B cell (primary cell): ENCODE results near the gene KLRB1. TPM values are rescaled to one million over a fixed set of nuclear protein-coding genes. Genes with fewer than 3 reads are reported as not detected.
"Not testable (repeated sequence)": the region's sequence is repeated elsewhere in the genome, so short reads cannot be mapped to it uniquely, and the experiment has no call there.

Experiments used
- ATAC-seq: fragments of 200-7000 bp; cut with Tn5 transposase; one replicate; pipeline ENCODE4 v1.10.0; 2021; ENCODE audit warnings: low read depth, mild to moderate bottlenecking, moderate number of reproducible peaks, moderate library complexity
- CTCF ChIA-PET: fragments of 350-600 bp; sonication (Branson Sonifier 250); formaldehyde crosslinking; loops from one replicate; lab custom pipeline; 2021; ENCODE audit warnings: antibody characterized with exemption, inconsistent platforms; lab: Charles Lee
- POLR2A ChIA-PET: fragments of 350-600 bp; sonication (Branson Sonifier 250); formaldehyde crosslinking; loops from one replicate; lab custom pipeline; 2021; ENCODE audit warnings: antibody characterized with exemption; lab: Charles Lee
- DNase-seq: peaks from one replicate; pipeline ENCODE4 v3.0.0; 2013
- H2AFZ ChIP-seq: 2 replicates; pipeline ENCODE4 v1.6.1; 2012; ENCODE audit warnings: mild to moderate bottlenecking, low read depth, low read length; ENCODE audit not compliant: insufficient read depth, poor library complexity, severe bottlenecking
- H3K27ac ChIP-seq, 2 donors: 1 replicate in 1 of 2; 2 replicates in 1 of 2; pipeline ENCODE4 v1.5.1; 2012 to 2013; ENCODE audit warnings: low read length in 2 of 2, mild to moderate bottlenecking in 2 of 2, moderate library complexity in 1 of 2
- H3K27me3 ChIP-seq, 4 experiments: fragments of 200-600 bp in 1 of 4; sonication (generic) in 1 of 4; replicated peaks in 1 of 4; 1 replicate in 2 of 4; 2 replicates in 2 of 4; pipeline versions ENCODE4 v1.6.1 to v1.7.0; 2013 to 2016; ENCODE audit warnings: low read length in 3 of 4, mild to moderate bottlenecking in 2 of 4, mixed read lengths in 1 of 4, moderate library complexity in 1 of 4; ENCODE audit not compliant: insufficient read depth in 4 of 4, control insufficient read depth in 3 of 4; ENCODE audit errors: control extremely low read depth in 1 of 4
- H3K36me3 ChIP-seq, 2 experiments: replicated peaks in 1 of 2; 1 replicate in 1 of 2; 2 replicates in 1 of 2; pipeline versions ENCODE4 v1.6.1 to v1.7.1; 2013; ENCODE audit warnings: low read length in 1 of 2; ENCODE audit not compliant: insufficient read depth in 2 of 2, control insufficient read depth in 1 of 2; ENCODE audit errors: control extremely low read depth in 1 of 2, extremely low read depth in 1 of 2
- H3K4me1 ChIP-seq, 2 donors: fragments of 200-600 bp in 1 of 2; sonication (generic) in 1 of 2; 1 replicate in 1 of 2; 2 replicates in 1 of 2; pipeline versions ENCODE4 v1.5.1 to v1.6.1; 2013 to 2017; ENCODE audit warnings: low read length in 2 of 2; ENCODE audit not compliant: control insufficient read depth in 2 of 2, insufficient read depth in 2 of 2
- H3K4me2 ChIP-seq: replicated peaks from 2 replicates; pipeline ENCODE3; 2012; ENCODE audit warnings: mild to moderate bottlenecking, low read depth, low read length; ENCODE audit not compliant: poor library complexity, severe bottlenecking
- H3K4me3 ChIP-seq, 5 experiments: fragments of 200-600 bp in 1 of 5; sonication (generic) in 1 of 5; 1 replicate in 3 of 5; 2 replicates in 2 of 5; pipeline versions ENCODE4 v1.5.1 to v1.7.0; 2011 to 2016; ENCODE audit warnings: low read length in 4 of 5, mild to moderate bottlenecking in 4 of 5, low read depth in 2 of 5, control low read depth in 1 of 5, moderate library complexity in 1 of 5; ENCODE audit not compliant: insufficient read depth in 1 of 5; ENCODE audit errors: control extremely low read depth in 1 of 5, extremely low read depth in 1 of 5
- H3K79me2 ChIP-seq: fragments of 200-600 bp; sonication (generic); one replicate; pipeline ENCODE4 v1.6.0; 2016; ENCODE audit warnings: low read length; ENCODE audit not compliant: control insufficient read depth, insufficient read depth
- H3K9ac ChIP-seq: fragments of 200-600 bp; sonication (generic); 2 replicates; pipeline ENCODE4 v1.6.1; 2017; ENCODE audit warnings: mild to moderate bottlenecking, low read length, moderate library complexity
- H3K9me3 ChIP-seq, 3 donors: one replicate each; pipeline versions ENCODE4 v1.6.1 to v1.7.1; 2013; ENCODE audit warnings: low read length in 2 of 3; ENCODE audit not compliant: control insufficient read depth in 2 of 3, insufficient read depth in 1 of 3; ENCODE audit errors: control extremely low read depth in 1 of 3
- H4K20me1 ChIP-seq: 2 replicates; pipeline ENCODE4 v1.6.0; 2012; ENCODE audit warnings: mild to moderate bottlenecking, low read length; ENCODE audit not compliant: insufficient read depth, control insufficient read depth, poor library complexity, severe bottlenecking
- H3K27ac Mint-ChIP-seq: one replicate; pipeline ENCODE4 v1.8.0; 2021; ENCODE audit warnings: mixed read lengths
- H3K27me3 Mint-ChIP-seq: one replicate; pipeline ENCODE4 v1.8.0; 2021; ENCODE audit warnings: mixed read lengths
- H3K4me1 Mint-ChIP-seq: one replicate; pipeline ENCODE4 v1.8.0; 2021; ENCODE audit warnings: mixed read lengths
- H3K4me3 Mint-ChIP-seq: one replicate; pipeline ENCODE4 v1.8.0; 2021; ENCODE audit warnings: mixed read lengths
- H3K9me3 Mint-ChIP-seq: one replicate; pipeline ENCODE4 v1.8.0; 2022; ENCODE audit warnings: mixed read lengths; ENCODE audit not compliant: insufficient read depth
- CTCF ChIP-seq: fragments of 200-600 bp; IDR thresholded peaks from one replicate; pipeline ENCODE4 v1.8.0; 2022; ENCODE audit warnings: antibody characterized with exemption, mild to moderate bottlenecking
- EZH2 ChIP-seq: IDR thresholded peaks from 2 replicates; pipeline ENCODE4 v1.6.1; 2012; ENCODE audit warnings: borderline replicate concordance, low read depth, mild to moderate bottlenecking, moderate library complexity, low read length; ENCODE audit not compliant: insufficient read depth, poor library complexity, severe bottlenecking
- WGBS: methylation state at CpG from one replicate; pipeline ENCODE4 v1.1.5; 2013; ENCODE audit warnings: missing lambda C conversion rate; ENCODE audit not compliant: insufficient coverage; 5-methylcytosine and 5-hydroxymethylcytosine counted together
- intact Hi-C: fragments of 100-400 bp; cut with micrococcal nuclease; formaldehyde crosslinking; loops from one replicate; pipeline ENCODE4 v1.10.0; 2022
- polyA plus RNA-seq: library from polyadenylated mRNA; depleted of rRNA; stranded (reverse); fragments of >200 nt; gene quantifications from 2 replicates; pipeline ENCODE4 v1.2.3, GENCODE V29; 2012
- total RNA-seq, 2 donors: library from RNA; stranded (reverse); fragments of 120-200 nt in 1 of 2; gene quantifications; 1 replicate in 1 of 2; 2 replicates in 1 of 2; pipeline versions ENCODE4 v1.2.3 to v1.2.4, GENCODE V29; 2013 to 2022

Gene KLRB1
- total and polyA plus RNA-seq, 2 donors (not counting 1 experiment from before 2014, with no cell fraction given): 0.12 TPM; not detected in 1

GRCh38 chr12:9605483-9605882 lies 2.2 kb downstream of the KLRB1 start:
- no peaks in the 10 kb centered on the region for H3K36me3 ChIP-seq
- H3K4me3 ChIP-seq: no peak overlapping the region
- WGBS: 100% methylated on average over 2 of the region's 2 CpGs
- H3K27me3 Mint-ChIP-seq: no peaks in the 10 kb centered on the region
- H3K27ac Mint-ChIP-seq: no peak overlapping the region
- ChIA-PET CTCF (interaction anchor here (1.0 kb wide), 1 partner anchor 10 kb away, joined by 3 read pairs; no protein-coding TSS in a partner anchor), POLR2A (no interaction called here)
- intact Hi-C loops: no loop called here
- no peak for DNase-seq
- ATAC-seq: no peak
- no peak overlapping the region for H3K27ac ChIP-seq
- H3K4me1 ChIP-seq: peaks cover 0 to under 1% of the 10 kb centered on the region in 2 donors
- TF ChIP-seq EZH2 (no peak), CTCF (no peak)
- H2AFZ ChIP-seq: no peak overlapping the region
- no peaks in the 10 kb centered on the region for H3K9me3 Mint-ChIP-seq
- peaks cover 0 to 4% (median 0%) of the 10 kb centered on the region in 3 donors for H3K9me3 ChIP-seq
- H3K4me2 ChIP-seq: no peak overlapping the region
- H3K4me1 Mint-ChIP-seq: no peaks in the 10 kb centered on the region
- no peaks in the 10 kb centered on the region for H3K27me3 ChIP-seq
- H3K4me3 Mint-ChIP-seq: no peak overlapping the region
- H4K20me1 ChIP-seq: no peaks in the 10 kb centered on the region
- H3K9ac ChIP-seq: no peak overlapping the region
- H3K79me2 ChIP-seq: no peaks in the 10 kb centered on the region

- CTCF ChIA-PET: no interaction called here
- no peak overlapping the region for H2AFZ ChIP-seq
- DNase-seq: no peak
- H4K20me1 ChIP-seq: no peaks in the 10 kb centered on the region
- Mint-ChIP-seq H3K9me3 (no peaks in the 10 kb centered on the region), H3K4me1 (no peaks in the 10 kb centered on the region), H3K27ac (no peak overlapping the region), H3K4me3 (no peak overlapping the region), H3K27me3 (no peaks in the 10 kb centered on the region)
- no peak overlapping the region for H3K4me3 ChIP-seq
- no peak overlapping the region for H3K27ac ChIP-seq
- no peaks in the 10 kb centered on the region for H3K4me1 ChIP-seq
- H3K36me3 ChIP-seq: no peaks in the 10 kb centered on the region
- no peaks in the 10 kb centered on the region for H3K79me2 ChIP-seq
- no peak for TF ChIP-seq CTCF
- TF ChIP-seq EZH2: no peak
- peaks cover 0 to 1% (median 0%) of the 10 kb centered on the region in 3 donors for H3K9me3 ChIP-seq
- intact Hi-C loops: no loop called here
- no peak for ATAC-seq
- H3K9ac ChIP-seq: no peak overlapping the region
- 99% methylated on average over 5 of the region's 5 CpGs for WGBS
- H3K4me2 ChIP-seq: no peak overlapping the region
- no peaks in the 10 kb centered on the region for H3K27me3 ChIP-seq
- POLR2A ChIA-PET: no interaction called here
Measured at GRCh38 chr12:9604287-9604686, 3.4 kb downstream of the KLRB1 start.

- ATAC-seq, H3K27ac ChIP-seq, H3K9me3 Mint-ChIP-seq, POLR2A ChIA-PET, H3K36me3 ChIP-seq, H3K4me3 ChIP-seq, CTCF ChIA-PET, H3K4me2 ChIP-seq, H3K27me3 Mint-ChIP-seq, H3K9ac ChIP-seq, H4K20me1 ChIP-seq, H3K4me1 ChIP-seq, H3K4me1 Mint-ChIP-seq, H3K79me2 ChIP-seq, H2AFZ ChIP-seq, H3K27me3 ChIP-seq, DNase-seq, intact Hi-C loops, H3K27ac Mint-ChIP-seq, H3K4me3 Mint-ChIP-seq, H3K9me3 ChIP-seq: not testable (repeated sequence)
- 100% methylated on average over 2 of the region's 3 CpGs for WGBS
Measured at GRCh38 chr12:9600426-9600825, 7.3 kb downstream of the KLRB1 start.
